ENCODE data around the gene HSPD1.

GRCh38 chr2:197480165-197481036 is 19.2 kb downstream of the HSPD1 start:
- TF ChIP-seq CTCF (IDR thresholded peaks at IDR 0.05; ENCODE audit: poor library complexity) (no peak), EZH2 (IDR thresholded peaks at IDR 0.05; ENCODE audit: borderline replicate concordance) (no peak), EZH2phosphoT487 (IDR thresholded peaks at IDR 0.05; ENCODE audit: low read depth, severe bottlenecking, unreplicated experiment) (no peak)
